GM21526 (cell line): Measurements from ENCODE around the gene PGBD4.

ENCODE experiments used
- ATAC-seq: cut with Tn5 transposase; IDR thresholded peaks from one replicate; pipeline ENCODE4 v1.9.1; 2021; ENCODE audit warnings: moderate library complexity; ENCODE audit not compliant: unreplicated experiment, low FRiP score

The PGBD4 gene

DNA sequence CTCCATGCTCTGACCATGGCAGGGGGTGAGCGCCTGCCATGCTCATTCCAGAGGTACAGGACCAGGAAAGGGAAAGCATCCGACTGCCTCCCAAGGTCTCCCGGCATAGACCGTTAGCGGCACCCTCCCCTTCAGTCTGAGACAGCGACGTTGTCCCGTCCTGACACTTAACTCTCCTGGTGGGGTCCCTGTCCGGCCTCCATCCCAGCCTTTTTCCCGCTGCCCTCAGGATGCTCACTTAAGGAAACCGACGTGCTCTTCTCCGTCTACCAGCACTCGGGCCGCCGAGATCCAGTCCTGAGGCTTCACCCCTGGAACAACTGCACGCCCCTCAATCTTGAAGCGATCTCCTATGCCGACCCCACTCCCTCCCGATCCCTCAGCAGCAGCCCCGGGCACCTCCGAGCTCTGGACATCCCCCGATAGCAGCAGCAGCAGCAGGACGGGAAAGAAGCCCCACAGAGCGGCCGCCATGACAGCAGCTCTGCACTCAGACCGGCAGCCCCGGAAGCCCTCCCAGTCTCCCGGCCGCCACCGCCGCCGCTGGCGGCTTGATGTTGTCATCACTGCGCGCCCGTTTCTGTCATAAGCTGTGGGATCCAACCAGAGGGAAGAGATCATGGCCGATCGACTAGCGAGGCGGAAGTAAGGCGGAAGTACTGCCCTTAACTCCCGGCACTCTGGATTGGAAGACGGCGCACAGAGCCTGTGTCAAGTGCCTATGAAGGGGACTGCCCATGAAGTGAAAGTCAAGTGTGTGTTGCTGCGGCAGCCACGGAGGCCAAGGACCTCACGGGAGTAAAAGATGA lies at the start of gene PGBD4, which contains the start of gene EMC7:
TSS of gene PGBD4 (plus strand) at position 718 of the 809 bp plus-strand sequence. CDS start 449 bp downstream, outside the sequence.
TSS of gene EMC7 (minus strand) at position 497 of the 809 bp plus-strand sequence. CDS start at position 474, 23 bp downstream.
- peak; percentile 95 for ATAC-seq

DNA sequence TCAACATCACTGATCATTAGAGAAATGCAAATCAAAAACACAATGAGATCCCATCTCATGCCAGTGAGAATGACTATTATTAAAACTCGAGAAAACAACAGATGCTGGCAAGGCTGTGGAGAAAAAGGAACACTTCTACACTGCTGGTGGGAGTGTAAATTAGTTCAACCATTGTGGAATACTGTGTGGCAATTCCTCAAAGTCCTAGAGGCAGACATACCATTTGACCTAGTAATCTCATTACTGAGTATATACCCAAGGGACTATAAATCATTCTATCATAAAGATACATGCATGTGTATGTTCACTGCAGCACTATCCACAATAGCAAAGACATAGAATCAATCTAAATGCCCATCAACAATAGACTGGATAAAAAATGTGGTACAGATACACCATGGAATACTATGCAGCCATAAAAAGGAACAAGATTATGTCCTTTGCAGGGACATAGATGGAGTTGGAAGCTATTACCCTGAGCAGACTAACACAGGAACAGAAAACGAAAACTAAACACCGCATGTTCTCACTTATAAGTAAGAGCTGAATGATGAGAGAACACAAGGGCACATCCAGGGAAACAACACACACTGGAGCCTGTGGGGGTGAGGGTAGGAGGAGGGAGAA lies 47.7 kb upstream of the PGBD4 start:
- ATAC-seq, result no peak

DNA sequence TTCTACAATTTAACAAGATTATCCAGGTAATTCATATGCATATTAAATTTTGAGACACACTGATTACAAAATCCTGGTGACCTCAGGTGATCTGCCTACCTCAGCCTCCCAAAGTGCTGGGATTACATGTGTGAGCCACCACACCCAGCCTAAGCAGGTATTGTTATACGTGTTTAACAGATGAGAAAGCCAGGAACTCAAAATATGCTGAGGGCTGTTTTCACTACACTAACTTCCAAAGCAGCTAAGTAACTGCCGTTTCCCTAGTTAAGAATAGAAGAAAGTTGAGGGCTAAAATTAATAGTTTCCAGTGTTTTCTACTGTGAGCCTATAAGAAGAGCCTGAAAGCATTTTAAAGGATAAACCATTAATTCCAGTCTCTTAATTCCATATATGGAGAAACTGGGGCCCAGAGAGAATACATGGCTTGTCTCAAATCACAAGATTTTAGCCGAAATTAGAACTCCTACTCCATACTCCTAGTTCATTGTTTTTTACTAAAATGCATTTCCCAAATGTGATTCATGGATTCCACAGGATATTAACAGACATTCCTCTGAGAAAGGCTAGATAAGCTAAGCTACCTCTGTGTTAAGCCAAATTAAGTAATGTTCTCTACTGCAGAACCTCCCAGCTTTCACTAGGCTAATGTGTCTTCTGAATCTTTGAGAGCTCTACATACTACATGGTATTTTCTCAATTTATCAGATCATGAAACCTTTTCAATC lies 45.9 kb upstream of the PGBD4 start:
- no peak for ATAC-seq

DNA sequence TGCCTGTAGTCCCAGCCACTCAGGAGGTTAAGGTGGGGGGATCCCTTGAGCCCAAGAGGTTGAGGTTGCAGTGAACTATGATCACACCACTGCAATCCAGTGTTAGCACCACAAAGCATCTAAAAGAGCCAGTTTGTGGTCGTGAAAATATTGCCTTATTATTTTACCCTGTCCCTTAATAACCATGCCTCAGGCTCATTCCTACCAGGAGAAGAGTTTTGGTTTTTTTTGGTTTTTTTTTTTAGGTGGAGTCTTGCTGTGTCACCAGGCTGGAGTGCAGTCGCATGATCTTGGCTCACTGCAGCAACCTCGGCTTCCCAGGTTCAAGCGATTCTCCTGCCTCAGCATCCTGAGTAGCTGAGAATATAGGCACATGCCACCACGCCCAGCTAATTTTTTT lies 45.0 kb upstream of the PGBD4 start:
- no peak for ATAC-seq

DNA sequence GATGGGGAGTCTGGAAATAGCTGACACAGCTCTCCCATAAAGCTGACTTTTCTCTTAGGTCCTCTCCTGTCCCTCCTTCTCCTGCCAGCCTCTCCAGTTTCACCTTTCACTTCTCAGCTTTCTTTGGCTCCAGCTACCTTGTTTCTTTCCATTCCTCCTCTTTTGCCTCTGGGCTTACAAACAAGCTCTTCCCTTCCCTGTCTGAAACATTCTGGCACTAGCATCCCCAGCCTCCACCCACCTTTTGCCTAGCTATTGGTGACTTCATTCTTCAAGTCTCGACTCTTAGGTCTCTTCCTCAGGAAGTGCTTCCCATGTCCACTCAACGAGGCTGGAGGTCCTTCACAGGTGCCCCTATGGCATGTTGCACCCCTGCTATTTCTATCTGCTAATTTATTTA lies 42.4 kb upstream of the PGBD4 start:
- ATAC-seq, result no peak

DNA sequence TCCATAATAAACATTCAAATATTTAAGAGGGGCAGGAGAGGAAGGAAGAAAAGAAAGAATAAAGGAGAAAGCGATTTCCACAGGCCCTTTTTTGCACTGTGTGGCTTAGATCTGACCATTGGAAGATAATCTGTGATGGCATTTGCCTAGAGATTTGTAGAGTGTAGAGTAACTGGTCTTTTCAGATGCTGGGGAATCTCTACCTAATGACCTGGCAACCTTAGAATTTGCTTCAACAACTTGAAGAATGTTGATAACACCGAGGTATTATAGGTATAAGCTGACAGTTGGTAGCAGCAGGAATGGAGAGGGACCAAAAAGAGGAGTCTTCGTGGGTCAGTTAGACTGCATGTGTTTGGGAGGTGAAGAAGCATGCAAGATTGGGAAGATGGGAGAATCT lies 41.9 kb upstream of the PGBD4 start:
- ATAC-seq, result no peak

DNA sequence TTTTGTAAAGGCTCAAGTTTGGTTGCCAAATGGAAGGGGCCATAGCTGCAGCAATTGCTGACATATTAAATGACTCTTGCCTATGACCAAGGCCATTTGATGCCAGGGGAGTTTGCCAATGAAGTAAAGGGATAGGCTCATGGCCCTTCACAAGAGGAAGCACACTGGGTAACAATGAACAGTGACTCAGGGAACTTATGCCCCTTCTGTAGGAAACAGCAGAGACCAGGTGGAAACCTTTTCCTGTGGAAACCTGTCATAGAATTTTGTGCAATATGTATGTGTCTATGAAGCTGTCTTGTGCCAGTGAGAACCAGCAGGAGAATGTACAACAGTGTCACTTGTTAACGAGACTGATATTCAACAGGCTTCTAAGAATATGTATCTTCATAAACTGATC lies 37.4 kb upstream of the PGBD4 start:
- ATAC-seq, result no peak

DNA sequence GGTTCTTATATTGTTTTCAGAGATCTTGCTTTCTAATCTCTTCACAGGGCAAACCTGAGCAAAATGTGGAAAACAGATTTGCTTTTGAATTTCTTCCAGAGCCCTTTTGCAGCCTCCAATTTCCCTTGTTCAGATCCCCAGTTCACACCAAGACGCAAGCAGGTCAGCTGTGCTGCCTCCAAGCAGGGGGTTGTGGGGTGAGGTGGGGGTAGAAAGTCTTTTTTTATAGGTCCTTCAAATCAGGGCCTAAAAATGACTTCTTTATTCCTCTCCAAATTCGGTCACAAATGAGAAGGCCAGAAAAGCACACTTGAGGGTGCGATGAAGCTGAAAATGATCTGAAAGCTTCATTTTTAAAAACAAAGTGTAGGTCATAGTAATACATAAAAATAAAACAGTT lies 36.6 kb upstream of the PGBD4 start:
- no peak for ATAC-seq

DNA sequence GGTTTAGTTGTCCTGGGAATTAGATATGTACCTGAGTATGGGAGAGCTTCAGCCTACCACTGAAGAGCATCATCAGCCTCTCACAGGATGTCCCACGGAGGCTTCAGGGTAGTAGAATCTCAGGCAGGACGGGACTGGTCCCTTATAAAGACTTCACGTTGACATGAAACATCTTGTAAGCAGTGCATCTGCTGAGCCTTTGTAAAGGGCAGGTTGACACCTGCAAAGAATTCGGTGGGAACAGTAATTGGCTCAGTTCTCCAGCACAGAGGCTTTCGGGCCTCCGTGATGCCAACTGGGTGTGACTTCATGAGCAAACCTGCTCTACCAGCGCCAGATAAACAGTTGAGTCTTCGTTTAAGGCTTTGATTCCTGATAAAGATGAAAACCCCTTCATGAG lies 35.9 kb upstream of the PGBD4 start:
- no peak for ATAC-seq

DNA sequence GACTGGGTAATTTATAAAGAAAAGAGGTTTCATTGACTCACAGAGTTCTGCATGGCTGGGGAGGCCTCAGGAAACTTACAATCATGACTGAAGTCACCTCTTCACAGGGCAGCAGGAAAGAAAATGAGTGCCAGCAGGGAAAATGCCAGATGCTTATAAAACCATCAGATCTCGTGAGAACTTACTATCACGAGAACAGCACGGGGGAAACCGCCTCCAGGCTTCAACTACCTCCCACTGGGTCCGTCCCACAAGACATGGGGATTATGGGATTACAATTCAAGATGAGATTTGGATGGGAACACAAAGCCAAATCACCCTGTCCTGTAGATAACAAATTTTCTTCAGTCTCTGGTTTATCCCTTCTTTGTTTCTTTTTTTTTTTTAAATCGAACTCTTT lies 31.9 kb upstream of the PGBD4 start:
- ATAC-seq, result no peak

DNA sequence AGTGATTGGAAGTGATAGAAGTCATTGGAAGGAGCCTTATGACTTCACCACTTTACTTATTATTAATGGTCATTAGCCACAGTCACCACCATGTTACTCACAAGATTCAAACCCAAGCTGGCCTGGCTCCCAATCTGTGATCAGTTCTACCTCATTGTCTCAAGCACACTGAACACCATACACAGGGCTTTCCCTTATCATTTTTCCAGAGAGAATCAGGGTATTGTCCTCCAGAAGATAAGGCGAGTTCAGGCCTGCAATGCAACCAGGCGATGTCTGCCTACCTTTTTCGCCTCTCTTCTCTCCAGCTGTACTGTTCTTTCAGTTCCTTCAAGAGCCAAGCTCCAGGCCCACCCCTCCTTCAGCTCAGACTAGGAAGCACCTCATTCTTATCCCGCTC lies 25.1 kb upstream of the PGBD4 start:
- ATAC-seq, result no peak

DNA sequence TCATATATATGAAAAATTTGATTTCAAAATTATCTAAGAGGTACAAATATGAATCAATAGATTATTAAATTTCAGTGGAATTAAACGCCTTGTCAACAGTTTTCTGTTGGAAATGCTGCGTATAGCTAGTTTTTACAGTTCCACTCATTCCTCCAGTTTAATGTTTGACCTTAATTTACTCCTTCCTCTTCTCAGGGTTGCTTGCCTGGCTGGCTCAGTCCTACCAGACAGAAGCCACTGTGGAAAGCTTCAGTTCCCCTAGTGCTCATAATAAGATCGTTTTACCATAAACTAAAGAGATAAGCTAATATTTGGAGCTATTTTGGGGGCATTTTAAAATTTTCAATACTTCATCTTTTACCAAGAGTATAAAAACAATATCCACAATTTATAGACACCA lies 23.0 kb upstream of the PGBD4 start:
- ATAC-seq, result no peak

DNA sequence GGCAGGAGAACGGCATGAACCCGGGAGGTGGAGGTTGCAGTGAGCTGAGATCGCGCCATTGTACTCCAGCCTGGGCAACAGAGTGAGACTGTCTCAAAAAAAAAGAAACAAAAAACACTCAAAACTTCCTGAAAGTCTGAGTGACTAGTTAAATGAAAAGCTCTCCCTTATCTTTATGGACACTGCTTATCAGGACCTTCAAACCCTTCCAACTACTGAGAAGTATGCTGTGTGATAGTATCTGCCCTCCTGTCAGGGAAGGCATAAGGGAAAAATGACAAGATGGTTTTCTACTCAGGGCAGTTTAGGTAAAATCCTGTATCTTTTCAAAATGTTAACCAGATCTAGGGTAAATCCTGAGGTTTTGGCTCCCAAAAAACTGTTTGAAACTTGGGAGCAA lies 22.0 kb upstream of the PGBD4 start:
- ATAC-seq, result no peak

DNA sequence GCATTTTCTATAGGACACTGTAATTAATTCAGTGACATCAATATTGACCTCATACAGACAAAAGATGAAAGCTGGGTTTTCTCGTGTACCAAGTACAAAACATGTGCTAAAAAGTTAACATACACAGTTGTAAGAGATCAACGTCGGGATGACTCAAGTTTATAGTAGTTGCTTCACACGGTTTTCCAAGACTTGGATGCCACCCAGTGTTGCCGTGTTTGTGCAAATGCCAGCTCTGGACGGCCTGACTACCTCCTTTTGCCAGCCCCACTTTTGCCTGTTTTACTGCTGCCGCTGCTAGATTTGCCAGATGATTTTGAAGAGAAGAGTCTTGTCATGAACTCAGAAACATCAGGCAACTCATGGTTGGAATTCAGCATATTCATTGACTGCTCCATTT lies 17.8 kb upstream of the PGBD4 start:
- ATAC-seq, result no peak

DNA sequence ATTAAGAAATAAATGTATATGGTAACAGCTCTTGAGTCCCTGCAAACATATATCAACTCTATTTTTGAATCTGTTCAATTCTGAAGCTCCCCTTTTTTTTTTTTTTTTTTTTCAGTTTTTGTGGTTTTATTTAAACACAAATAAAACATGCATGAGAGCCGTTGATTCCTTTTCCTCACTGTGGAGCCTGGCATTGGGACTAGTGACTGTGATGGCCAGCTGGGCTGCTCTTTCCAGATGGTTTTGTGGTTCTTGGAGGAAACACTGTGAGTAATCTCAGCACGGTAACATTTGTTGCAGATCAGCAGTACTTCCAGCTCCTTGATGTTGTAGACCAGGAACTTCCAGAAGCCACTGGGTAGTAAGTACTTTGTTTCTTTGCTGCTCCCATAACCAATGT lies 16.1 kb upstream of the PGBD4 start:
- no peak for ATAC-seq

DNA sequence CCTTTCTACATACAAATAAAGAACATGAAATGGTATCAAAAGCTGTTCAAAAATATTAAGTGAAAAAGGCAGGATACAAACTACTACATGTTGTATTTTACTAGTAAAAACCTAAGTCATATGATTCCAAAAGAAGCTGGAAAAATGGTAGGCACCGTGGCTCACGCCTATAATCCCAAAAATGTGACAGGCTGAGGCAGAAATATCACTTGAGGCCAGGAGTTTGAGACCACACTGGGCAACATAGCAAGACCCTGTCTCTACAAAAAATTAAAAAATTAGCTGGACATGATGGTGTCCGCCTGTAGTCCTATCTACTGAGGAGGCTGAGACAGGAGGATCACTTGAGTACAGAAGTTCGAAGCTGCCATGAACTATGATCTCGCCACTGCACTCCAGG lies 2.0 kb upstream of the PGBD4 start:
- no peak for ATAC-seq

DNA sequence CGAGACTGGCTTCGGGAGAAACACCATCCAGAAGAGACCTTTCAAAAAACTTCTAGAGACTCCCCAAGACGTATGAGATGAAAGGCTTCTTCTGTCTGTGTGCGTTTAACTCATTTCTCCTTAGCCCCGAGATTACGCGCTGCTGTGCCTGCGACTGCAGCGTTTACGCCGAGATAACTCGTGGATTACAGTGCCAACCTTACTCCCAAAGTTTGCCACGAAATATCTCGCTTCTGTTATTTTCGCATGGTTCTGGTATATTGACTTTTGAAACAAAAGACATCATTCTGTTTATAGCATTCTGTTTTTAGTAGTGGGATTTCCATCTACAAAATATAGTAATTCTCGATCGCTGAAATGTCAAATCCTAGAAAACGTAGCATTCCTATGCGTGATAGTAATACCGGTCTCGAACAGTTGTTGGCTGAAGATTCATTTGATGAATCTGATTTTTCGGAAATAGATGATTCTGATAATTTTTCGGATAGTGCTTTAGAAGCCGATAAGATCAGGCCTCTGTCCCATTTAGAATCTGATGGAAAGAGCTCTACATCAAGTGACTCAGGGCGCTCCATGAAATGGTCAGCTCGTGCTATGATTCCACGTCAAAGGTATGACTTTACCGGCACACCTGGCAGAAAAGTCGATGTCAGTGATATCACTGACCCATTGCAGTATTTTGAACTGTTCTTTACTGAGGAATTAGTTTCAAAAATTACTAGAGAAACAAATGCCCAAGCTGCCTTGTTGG lies 467 bp downstream of the PGBD4 start:
- ATAC-seq, result no peak

DNA sequence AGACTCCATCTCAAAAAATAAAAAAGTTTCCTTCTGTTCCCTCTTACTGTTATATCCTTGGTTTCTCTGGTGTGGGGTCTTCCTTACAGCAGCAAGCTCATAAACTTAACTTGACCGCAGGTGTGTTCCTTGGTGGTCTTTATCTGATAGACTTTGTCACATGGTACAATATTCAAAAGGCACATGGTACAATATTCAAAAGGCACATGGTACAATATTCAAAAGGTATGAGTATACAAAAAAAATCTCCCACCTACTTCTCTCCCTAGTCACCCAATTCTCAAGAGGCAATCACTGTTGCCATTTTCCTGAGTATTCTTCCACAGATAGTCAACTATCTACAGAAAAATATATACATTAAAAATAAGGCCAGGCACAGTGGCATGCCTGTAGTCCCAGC lies 4.5 kb downstream of the PGBD4 start:
- ATAC-seq, result no peak

DNA sequence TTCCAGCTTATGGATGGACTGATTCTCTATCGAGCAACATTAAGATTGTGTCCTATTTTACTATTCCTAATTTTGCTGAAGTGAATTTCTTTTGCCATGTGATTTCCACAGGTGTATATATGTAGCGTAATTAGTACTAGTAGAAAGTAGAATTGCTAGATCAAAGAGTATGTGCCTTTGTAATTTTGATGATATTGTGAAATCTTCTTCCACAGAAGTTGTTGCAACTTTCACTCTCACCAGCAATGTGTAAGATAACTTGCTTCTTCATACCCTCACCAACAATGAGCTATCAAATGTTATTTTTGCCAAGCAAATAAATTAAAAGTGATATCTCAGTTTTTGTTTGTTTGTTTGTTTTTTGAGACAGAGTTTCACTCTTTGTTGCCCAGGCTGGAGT lies 5.4 kb downstream of the PGBD4 start:
- no peak for ATAC-seq

DNA sequence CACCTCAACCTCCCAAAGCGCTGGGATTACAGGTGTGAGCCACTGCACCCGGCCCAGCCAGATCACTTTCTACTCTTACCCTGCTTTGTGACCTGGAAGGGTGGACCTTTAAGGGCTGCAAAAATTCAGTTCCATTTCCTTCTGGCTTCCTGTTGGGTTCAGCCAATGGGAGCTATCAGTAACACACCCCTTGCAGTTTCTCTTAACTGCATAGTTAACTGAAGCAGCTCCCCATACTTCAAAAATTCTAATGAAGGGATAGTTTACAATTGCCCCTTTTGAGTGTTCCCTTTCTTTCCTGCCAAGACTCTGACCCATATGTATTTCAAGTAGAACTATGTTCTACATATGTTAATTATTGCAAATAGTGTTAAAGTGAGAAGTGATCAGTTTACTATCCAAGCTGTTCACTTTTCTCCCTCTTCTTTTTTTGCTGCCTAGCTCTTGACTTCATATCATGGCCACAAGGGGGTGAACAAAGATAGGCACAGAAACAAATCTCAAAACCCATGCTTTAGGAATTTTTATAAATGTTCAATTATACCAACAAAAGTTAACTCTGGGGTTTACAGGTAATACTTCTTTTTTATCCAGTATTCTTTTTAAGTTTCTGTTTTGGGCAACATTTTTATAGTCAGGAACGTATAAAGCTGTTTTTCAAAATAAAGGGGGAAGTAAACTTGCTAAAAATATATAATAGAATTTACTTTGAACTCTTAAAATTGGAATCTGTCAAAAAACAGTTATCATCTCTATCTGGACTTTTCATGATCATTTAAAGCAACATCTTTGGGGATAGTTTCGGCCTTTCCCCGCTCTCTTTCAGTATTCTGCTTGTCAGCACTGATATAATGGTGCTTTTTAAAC lies 8.1 kb downstream of the PGBD4 start:
- ATAC-seq, result no peak
